Epidermal melanocyte (primary cell): ENCODE measurements around the gene SOD1.

Source experiments
- DNase-seq: peaks from one replicate; pipeline ENCODE4 v3.0.0; 2011; ENCODE audit warnings: low spot score; ENCODE audit not compliant: insufficient read length

The SOD1 gene

DNA sequence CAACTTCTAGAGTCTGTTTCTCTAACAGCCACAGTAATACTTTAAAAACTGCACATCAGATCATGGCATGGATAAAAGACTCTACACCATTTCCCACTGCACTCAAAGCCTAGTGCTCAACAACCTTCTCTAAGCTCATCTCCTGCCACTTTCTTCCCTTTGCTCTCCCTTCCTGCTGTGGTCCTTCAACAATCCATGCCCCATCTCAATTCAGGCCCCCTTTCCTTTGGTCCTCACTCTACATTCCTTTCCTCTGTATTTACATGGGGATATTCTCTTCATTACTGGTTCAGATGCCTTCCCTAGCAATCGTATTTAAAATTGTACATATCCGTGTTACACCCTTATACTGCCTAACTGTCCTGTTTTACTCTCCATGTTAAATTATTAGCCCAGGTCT lies 19.0 kb downstream of the SOD1 start:
- no peak for DNase-seq

DNA sequence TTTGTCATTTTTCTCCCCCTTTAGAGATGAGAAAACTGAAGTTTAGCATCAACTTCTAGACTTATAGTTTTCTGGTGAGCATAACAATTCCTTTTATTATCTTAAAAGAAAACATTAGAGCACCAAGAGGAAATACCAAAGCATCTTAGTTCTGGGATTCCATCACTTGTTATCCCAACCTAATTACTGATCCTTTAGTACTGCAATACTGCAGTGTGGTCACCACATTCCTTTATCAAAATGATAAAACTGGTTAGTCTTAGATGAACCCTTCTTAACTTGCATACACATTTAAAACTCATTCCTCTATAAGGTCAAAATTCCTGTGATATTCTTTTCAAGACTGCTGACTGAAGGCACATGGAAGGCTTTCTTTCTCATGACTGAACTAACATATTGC lies 23.1 kb downstream of the SOD1 start:
- no peak for DNase-seq

DNA sequence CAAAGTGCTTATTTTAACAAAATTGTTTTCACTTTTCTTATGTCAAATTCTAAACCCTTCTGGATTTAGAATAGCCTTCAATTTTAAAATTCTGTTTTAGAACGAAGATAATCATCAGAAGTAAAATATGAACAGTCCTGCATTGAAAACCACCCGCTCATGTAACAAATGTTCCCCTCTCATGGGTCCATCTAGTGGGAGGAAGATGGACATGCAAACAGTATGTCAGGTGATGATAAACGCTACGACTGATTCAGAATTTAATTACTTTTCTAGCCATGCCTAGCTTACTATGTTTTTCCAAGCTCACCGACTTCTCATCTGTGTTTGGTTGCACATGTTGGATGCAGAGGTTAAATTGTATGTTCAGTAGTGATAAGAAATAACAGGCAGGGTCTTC lies 23.5 kb downstream of the SOD1 start:
- DNase-seq: no peak

DNA sequence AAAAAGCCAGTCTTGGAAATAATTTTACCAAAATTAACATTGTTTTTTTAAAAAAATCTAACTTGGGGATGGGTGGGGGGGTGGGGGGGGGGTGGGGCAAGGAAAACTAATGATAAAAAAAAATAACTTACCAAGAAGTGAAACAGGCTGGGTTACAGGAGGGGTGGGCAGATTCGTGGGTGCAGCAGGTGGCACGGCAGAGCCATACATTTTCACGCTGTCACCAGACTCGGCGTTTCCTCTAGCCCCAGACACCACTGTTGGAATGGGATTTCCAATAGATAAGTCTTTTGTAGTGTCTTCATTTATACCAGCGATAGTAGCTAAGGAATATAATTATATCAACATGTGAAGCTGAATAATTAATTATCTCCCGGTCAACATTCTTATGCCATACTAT lies 25.4 kb downstream of the SOD1 start:
- no peak for DNase-seq

DNA sequence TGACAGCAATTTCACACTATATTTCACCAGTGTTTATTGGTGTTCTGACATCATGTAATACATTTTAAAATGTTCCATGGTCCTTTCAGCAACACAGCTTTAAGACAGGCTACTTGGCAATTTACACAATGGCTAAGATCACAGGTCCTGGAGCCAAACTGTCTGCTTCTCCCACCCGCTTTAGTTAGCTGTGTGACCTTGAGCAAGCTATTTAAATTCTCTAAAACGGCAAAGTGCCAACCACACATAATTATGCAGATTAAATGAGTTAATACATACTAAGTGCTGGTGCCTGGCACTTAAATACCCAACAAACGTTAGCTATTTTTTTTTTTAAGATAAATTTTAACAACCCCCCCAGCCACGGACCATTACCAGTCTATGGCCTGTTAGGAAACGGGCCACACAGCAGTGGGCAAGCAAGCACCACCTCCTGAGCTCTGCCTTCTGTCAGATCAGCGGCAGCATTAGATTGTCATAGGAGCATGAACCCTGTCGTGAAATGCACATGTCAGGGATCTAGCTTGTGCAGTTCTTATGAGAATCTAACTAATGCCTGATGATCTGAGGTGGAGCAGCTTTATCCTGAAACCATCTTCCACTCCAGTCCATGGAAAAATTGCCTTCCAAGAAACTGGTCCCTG lies 26.9 kb downstream of the SOD1 start:
- DNase-seq: no peak

DNA sequence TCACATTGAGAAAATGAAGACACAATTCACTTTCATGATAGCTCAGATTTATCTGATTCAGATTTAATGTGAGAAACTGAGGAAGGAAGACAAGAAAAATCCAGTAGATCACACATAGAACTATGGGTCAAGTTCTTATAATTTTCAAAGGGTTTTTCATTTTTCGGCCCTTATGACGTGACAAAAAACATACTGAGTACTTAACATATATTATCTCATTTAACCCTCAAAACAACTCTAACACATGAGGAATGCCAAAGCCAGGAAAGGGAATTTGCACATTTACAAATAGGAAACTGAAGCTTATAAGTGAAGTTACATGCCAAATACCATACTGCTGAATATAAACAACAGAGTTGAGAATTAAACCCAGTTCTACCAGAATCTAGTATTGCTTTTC lies 27.6 kb downstream of the SOD1 start:
- DNase-seq: no peak

DNA sequence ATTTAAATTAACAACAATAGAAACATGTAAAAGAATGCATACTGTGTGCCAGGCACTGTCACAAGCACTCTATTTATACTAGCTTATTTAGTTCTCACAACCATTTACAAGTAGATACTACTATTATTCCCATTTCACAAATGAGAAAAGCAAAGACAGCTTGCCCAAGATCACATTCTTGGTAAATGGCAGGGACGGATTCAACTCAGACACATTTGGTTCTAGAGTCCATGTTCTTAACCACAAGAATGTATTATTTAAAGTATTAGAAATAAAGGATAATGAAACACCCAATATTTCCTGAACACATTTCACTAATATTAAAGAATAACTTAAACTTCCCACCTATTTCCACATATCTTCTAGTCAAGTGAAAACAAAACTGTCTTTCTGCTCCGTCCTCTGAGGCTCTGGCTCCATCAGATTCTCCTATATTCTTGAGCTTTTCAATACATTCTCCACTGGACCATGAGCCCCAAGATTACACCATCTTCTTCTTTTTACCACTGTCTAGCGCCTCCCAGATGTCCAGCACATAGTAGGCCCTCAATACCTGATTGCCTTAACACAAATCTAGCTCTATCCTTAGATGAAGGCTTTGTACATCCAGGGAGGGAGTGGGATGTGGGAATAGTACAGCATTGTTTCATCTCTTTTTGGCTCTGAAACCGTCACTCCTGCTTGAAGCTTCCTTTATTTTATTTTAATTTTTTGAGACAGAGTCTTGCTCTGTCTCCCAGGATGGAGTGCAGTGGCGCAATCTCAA lies 29.3 kb downstream of the SOD1 start:
- no peak for DNase-seq

DNA sequence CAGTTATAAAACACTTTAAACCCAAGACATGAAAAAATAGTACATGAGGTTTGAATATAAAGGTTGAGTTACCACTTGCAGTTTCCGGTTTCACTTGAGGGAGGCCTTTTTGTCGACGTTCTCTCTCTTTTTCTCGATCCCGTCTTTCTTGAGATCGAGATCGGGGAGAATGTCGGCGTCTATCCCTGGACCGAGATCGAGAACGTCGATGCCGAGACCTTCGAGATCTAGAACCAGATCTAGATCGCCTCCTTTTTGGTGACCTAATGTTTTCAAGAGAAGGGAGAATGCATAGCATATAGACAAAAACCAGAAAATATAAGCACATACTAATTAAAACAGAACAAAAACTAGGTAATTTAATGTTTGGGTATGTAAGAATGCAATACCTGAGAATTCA lies 33.7 kb downstream of the SOD1 start:
- DNase-seq: no peak

DNA sequence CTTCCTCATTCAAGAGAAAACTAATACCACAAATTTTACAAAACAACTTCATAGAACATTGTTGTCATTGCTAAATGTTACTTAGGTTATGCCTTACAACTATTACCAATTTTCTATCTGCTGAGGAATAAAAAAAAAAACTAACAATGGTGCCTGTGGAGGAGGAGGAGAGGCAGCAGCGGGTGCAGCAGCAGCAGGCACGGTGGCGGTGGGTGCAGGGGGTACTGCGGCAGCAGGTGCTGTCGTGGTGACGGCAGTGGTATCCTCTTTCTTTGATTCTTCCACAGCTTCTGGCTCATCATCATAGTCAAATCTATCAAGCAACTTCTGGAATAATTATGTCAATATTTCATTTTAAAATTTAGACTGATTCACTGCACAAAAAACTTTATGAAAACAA lies 36.9 kb downstream of the SOD1 start:
- no peak for DNase-seq

DNA sequence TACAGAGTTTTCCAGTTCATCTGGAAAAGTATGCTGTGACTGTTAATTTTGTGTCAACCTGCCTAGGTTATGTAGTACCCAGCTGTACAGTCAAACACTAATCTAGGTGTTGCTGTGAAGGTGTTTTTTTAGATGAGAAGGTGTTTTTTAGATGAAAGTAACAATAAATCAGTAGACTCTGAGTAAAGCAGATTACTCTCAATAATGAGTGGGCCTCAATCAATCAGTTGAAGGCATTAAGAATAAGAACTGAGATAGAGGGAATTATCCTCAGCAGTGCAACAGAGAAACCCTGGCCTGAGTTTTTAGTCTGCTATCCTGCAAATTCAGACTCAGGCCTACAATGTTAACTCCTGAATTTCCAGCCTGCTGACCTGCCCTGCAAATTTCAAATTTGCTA lies 39.0 kb downstream of the SOD1 start:
- DNase-seq: no peak

DNA sequence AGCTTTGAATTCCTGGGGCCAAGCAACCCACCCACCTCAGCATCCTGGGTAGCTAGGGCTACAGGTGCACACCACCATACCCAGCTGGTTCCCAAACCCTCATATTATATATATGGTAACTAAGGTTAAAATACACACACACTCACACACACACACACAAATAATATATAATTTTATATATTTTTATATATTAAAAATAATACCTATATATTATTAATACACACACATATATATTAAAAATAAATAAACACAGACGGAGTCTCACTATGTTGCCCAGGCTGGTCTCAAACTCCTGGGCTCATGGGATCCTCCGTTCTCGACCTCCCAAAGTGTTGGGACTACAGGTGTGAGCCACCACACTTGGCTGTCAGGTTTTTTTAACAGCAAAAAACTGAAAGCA lies 40.5 kb downstream of the SOD1 start:
- DNase-seq: no peak

DNA sequence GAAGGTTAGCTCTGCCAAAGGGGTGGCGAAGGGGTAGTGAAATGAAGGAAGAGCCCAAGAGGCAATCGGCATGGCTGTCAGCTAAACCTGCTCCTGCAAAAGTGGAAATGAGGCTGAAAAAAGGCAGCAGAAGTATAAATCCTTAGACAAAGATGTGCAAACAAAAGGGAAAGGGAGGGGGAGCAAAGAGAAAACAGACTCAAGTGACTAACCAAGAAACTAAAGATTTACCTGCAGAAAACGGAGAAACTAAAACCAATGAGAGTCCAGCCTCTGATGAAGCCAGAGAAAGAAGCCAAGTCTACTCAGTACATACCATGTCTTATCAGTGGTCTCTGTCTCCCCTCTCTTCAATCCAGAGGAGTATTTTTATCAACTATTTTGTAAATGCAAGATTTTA lies 47.1 kb downstream of the SOD1 start:
- no peak for DNase-seq

DNA sequence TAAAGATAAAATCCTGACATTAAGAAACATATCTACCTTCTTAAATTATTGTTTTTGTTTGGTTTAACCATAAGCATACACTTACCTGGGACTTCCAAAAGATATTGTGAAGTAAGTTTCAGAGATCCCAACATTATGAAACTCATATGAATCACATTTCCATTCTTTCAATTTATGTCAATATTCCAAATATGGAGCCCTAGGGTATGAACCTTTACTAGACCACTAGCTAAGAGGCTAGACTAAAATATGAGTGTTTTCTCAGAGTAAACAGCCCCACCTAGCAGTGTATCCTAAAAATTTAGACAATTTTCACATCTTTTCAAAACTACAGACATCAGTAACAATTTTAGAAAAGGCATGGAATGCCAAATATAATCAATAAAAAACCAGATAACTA lies 48.0 kb downstream of the SOD1 start:
- DNase-seq: no peak

DNA sequence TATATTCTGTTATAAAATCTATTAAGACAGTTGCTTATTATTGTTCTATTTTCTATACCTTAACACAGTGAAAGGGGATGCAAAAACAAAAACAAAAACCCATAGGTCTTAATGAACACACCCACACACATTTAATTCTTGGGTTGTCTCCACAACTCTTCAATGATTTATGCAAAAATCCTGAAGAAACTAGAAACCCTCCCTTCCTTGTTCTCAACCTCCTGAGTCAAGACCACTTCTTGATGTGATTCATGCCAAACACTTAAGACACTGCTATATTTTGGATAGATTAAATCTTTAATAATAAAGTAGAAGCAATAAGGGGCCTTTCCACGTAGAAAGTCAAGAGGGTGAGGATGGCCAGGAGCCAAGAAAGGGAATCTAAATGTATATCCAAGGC lies 49.0 kb downstream of the SOD1 start:
- no peak for DNase-seq

DNA sequence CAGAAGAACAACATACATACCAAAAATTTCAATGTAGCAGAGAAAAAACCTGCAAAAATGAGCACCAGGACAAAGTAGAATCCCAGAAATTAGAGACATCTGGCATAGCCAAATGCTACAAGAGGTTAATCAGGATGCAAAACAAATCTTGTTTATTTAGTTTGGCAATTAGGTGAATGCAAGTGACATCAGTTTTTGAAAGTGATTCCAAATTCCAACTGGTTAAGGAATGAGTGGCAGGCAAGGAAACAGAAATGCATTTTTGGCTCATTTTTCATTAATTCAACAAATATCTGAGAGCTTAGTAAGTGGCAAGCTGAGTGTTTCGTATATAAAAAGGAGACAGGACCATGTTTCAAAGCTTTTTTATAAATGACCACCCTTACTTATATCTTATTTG lies 51.1 kb downstream of the SOD1 start:
- DNase-seq: no peak

DNA sequence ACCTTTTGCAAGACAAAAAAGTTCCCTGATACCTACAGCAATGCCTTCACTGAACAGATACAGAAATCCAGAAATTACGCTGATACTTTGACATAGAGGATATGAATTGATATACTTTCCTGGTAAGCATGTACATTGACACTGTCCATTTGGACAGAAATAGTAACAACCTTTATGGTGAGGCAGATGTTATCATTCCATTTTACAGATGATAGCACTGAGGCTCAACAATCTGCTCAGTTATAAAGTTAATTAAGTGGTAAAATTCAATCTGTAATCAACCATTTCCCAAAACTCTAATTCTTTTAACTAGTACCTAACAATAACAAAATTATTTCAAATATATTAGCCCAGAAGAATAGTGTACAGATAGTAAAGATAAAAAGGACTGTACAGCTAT lies 51.8 kb downstream of the SOD1 start:
- DNase-seq: no peak

DNA sequence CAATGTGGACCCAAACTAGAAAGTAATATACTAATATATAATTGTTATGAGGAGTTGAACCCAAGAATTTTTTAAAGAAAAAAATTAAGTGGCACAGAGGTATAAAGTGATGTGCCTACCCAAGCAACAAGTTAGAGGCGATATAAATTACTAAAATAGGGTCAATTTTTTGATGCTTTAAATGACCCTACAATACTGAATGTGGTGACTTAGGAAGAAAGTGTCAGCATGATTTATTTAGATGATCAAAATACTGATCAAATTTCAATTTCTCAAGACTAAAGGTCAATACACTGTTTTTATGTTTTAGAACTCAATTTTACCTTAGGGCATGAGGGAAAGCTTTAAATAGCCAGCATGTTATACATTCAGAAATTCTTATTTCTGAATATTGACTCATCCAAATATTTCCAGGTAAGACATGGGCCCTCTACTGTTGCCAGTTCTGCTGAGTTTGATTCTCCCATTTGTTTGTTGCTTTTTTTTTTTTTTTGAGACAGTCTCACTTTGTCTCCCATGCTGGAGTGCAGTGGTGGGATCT lies 52.3 kb downstream of the SOD1 start:
- no peak for DNase-seq

DNA sequence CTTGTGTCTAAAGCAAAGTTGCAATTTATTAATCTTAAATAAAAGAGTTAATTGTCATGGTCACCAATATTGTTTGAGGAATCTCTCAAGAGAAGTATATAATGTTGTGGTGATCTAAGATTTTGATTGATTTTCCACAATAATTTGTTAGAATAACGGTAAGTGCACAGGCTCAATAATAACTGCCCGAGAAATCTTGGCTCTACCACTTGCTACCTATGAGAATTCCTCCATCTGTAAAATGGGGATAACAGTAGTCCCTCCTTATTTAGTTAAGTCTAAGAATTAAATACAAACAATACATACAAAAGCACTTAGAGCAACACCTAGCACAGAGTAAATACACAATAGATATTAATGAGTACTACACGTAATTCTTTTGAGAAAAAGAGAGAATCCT lies 53.6 kb downstream of the SOD1 start:
- no peak for DNase-seq

DNA sequence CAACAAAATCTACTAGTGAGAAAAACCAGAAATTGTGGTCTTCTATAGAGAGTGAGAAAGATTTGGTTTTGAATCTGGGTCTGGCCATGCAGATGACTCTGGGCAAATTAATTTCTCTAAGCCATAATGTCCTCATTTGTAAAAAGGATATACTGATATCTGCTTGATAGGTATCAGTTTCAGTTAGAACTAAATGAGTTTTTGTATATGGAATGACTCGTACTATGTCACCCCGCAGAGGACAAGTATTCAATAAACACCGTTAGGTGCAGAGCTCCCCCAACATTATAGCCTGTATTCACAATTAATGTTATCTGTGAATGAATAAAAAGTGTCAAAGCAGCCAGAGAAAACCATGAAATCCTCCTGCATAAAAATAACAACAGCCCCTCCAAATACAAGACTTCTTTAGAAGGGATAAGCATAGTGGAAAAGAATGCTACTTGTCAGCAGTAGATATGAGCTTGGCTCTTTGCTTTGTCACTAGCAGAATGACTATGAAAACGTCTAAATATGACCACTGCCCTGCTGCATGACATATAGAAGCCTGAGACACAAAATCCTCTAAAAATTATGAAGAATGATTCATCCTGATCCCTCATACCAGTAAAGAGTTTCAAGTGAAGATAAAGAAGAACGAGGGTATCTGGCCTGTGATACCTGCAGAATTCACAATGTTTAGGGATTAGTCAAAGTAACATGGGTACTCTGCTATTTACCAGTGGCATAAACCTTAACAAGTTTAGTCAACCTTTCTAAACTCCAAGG lies 54.7 kb downstream of the SOD1 start:
- DNase-seq: no peak

DNA sequence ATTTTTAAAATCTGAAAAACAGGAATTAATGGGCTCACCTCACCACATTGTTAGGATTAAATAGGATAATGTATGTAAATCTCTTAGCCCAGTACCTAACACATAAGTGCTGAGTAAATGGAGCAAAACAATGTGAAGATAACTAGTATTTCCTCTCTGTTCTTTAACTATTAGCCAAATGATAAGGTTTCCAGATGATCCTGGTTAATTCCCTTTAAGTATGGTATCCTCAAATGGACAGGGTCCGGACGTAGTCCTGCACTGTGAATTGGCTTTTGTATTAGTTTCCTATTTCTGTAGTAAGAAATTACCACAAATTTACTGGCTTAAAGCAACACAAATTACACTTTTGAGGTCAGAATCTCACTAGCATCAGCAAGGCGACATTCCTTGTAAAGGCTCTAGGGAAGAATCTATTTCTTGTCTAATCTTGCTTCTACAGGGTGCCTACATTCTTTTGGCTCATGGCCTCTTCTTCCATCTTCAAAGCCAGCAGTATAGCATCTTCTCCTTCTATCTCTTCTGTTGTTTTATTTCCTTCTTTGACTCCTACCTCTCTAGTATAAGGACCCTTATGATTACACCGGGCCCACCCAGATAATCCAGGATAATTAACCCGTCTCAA lies 55.4 kb downstream of the SOD1 start:
- no peak for DNase-seq

DNA sequence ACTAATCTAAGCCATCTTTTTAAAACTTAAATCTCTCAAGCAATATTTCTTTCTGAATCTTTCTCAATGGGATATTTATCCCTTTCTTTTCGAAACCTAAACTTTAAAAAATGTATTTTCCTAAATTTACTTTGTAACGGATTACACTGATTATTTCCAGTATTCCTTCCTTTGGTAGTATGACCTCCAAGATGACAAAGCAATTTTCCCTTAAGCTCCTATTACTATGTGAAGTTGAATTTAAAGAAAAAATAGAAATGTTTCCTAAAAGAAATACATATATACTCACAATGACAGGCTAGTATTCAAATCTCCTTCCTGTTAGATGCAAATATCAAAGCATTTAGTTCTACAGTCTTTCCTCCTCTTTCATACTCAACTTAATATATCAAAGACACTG lies 56.6 kb downstream of the SOD1 start:
- DNase-seq: no peak
